LoVo (cell line): ENCODE data around the gene TNFRSF1A.
"Not testable (repeated sequence)": the region's sequence is repeated elsewhere in the genome, so short reads cannot be mapped to it uniquely, and the experiment has no call there.

Experiments used
- DNase-seq: peaks from one replicate; pipeline ENCODE4 v3.0.0-alpha.2; 2016; ENCODE audit warnings: low spot score

TNFRSF1A gene

GRCh38 chr12:6356374-6356820 is 14.5 kb upstream of the TNFRSF1A start:
- DNase-seq, result no peak

GRCh38 chr12:6355491-6356373 is 13.9 kb upstream of the TNFRSF1A start:
- DNase-seq, result no peak

GRCh38 chr12:6354495-6355393 is 12.9 kb upstream of the TNFRSF1A start:
- DNase-seq, result no peak

GRCh38 chr12:6352193-6353173 is 10.6 kb upstream of the TNFRSF1A start:
- no peak for DNase-seq

- DNase-seq, result no peak
These were observed 9.7 kb upstream of the TNFRSF1A start for GRCh38 chr12:6351622-6352021.

GRCh38 chr12:6347367-6348338 is 5.8 kb upstream of the TNFRSF1A start:
- no peak for DNase-seq

GRCh38 chr12:6346942-6347341 is 5.1 kb upstream of the TNFRSF1A start:
- no peak for DNase-seq

GRCh38 chr12:6346235-6346832 is 4.5 kb upstream of the TNFRSF1A start:
- no peak for DNase-seq

GRCh38 chr12:6345319-6346091 is 3.6 kb upstream of the TNFRSF1A start:
- peak; percentile 69 for DNase-seq

GRCh38 chr12:6344101-6344660 is 2.3 kb upstream of the TNFRSF1A start:
- DNase-seq, result not testable (repeated sequence)

- DNase-seq, result no peak
These were observed 1.6 kb upstream of the TNFRSF1A start for GRCh38 chr12:6343518-6343917.

- no peak for DNase-seq
These were observed 439 bp upstream of the TNFRSF1A start for GRCh38 chr12:6342140-6342889.

- no peak for DNase-seq
These were observed 995 bp downstream of the TNFRSF1A start for GRCh38 chr12:6340745-6341416.

- no peak for DNase-seq
These were observed 1.7 kb downstream of the TNFRSF1A start for GRCh38 chr12:6340032-6340638.

GRCh38 chr12:6338955-6339354 is 2.9 kb downstream of the TNFRSF1A start:
- no peak for DNase-seq

GRCh38 chr12:6338536-6338935 is 3.3 kb downstream of the TNFRSF1A start:
- DNase-seq, result not testable (repeated sequence)

GRCh38 chr12:6337958-6338433 is 3.9 kb downstream of the TNFRSF1A start:
- no peak for DNase-seq
